Measurements from ENCODE around the gene MICAL2.

The MICAL2 gene

DNA sequence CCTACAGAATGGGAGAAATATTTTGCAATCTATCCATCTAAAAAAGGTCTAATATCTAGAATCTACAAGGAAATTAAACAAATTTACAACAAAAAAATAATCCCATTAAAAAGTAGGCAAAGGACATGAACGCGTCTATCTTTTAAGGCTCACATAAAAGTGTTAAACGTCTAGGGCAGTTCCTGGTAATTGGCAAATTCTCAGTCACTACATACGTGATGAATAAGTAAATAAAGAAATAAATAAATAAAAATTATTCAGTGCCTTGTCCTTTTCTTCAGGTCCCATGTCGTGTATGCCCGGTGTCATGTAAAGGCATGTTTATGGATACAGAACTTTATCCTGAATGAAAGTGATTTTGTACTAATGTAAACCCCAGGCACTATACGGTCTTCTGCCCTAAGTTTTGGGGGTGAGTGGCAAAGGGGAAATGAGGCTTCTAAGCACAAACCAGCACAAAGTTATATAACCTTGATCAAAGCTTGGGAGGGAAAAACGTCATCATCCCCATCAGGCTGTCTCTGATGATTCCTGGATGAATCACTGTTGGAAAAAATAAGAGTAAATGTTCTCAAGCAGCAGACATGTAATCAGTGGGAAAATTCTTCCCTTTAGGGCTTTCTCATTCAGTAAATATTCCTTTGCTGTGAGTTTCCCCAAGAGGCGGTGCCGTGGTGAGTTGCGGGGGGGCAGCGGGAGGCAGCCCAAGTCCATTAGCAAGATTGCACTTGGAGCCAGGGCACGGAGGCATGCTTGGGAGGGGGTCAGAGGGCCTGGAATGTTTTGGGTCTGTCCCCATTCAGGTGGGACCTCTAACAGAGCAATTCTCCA lies 30.4 kb upstream of the MICAL2 start:
- no peak overlapping the region for H3K4me3 ChIP-seq (ENCODE audit: low read depth, low read length)
- TF ChIP-seq, protein P1, sequence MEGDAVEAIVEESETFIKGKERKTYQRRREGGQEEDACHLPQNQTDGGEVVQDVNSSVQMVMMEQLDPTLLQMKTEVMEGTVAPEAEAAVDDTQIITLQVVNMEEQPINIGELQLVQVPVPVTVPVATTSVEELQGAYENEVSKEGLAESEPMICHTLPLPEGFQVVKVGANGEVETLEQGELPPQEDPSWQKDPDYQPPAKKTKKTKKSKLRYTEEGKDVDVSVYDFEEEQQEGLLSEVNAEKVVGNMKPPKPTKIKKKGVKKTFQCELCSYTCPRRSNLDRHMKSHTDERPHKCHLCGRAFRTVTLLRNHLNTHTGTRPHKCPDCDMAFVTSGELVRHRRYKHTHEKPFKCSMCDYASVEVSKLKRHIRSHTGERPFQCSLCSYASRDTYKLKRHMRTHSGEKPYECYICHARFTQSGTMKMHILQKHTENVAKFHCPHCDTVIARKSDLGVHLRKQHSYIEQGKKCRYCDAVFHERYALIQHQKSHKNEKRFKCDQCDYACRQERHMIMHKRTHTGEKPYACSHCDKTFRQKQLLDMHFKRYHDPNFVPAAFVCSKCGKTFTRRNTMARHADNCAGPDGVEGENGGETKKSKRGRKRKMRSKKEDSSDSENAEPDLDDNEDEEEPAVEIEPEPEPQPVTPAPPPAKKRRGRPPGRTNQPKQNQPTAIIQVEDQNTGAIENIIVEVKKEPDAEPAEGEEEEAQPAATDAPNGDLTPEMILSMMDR (IDR thresholded peaks at IDR 0.05; ENCODE audit: borderline replicate concordance, insufficient read depth, low read depth, low read length), result no peak

DNA sequence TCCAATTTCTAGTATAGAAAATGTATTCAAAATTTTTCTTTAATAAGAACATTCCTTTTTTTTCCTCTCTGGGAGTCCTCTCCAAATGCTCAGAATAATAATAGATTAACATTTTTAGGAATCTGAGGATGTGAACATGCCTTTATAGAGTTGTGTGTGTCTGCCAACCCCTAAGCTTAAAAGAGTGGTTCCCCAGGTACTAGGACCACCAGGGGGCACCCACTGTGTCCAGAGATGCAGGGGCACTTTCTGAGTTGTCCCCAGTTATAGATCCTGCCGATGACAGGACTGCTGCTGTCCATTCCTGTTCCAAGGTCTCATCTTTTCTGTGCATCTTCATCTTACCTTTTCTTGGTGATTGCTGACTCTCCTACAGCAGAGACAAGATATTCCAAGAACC lies 27.0 kb upstream of the MICAL2 start:
- TF ChIP-seq, protein P1 (IDR thresholded peaks at IDR 0.05; ENCODE audit: borderline replicate concordance, insufficient read depth, low read depth, low read length), result 0 out of 2 replicates have a peak, but pooled peaks have one; percentile 3
- no peak overlapping the region for H3K4me3 ChIP-seq (ENCODE audit: low read depth, low read length)

DNA sequence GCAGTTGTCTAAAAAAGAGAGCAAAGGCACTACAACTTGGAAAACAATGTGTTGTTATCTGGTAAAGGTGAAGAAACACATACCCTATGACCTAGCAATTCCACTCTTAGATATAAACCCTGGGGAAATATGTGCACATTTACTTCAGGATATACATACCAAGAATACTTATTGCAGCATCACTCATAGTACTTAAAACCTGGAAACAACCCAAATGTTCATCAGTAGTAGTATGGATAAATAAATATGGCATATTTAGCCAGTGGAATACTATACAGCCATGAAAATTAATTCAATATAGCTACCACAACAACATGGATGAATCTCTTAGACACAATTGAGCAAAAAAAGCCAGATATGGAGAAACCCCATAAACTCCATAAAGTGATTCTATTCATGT lies 26.1 kb upstream of the MICAL2 start:
- TF ChIP-seq, protein P1 (IDR thresholded peaks at IDR 0.05; ENCODE audit: borderline replicate concordance, insufficient read depth, low read depth, low read length), result no peak
- H3K4me3 ChIP-seq (ENCODE audit: low read depth, low read length), result no peak overlapping the region

DNA sequence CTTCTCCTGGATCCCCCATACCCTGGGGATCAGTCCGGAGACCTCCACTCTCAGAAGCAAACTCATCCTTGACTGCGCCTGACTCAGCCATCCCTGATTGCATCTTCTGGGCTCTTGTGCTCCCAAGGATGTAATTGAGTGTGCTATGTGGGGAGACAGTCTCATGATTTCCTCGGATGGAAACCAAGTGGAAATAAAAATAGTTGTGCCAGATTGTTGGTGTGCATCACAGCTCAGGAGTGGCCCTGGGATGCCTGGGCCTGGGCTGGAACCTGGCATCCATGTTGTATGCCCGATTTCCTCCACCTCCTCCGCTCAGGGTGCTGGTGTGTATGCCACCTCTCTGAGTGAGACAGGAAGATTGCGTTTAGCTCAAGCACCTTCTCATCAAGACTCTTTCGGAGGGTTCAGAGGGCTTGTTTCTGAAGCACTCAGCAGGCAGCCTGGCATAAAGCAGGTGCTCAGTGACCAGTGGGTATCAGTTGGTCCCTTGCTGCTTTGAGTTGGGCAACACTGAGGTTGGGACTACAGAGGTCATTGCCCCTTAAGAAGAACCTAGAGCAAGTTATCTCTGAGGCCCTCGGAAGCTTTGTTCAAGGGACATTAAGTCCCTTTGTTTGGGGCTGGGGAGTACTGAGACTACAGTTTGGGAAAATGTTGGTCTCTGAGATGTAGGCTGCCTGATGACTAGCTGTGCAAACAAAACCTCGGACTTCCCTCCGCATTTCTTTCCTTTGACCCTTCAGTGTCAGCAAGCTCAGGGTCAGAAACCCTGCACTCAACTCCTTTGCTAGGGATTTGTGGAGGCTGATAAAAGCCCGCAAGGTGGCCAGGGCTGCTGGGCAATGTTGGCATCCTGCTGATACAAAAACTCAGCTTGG lies 24.8 kb upstream of the MICAL2 start:
- TF ChIP-seq, protein P1 (IDR thresholded peaks at IDR 0.05; ENCODE audit: borderline replicate concordance, insufficient read depth, low read depth, low read length), result no peak
- no peak overlapping the region for H3K4me3 ChIP-seq (ENCODE audit: low read depth, low read length)

DNA sequence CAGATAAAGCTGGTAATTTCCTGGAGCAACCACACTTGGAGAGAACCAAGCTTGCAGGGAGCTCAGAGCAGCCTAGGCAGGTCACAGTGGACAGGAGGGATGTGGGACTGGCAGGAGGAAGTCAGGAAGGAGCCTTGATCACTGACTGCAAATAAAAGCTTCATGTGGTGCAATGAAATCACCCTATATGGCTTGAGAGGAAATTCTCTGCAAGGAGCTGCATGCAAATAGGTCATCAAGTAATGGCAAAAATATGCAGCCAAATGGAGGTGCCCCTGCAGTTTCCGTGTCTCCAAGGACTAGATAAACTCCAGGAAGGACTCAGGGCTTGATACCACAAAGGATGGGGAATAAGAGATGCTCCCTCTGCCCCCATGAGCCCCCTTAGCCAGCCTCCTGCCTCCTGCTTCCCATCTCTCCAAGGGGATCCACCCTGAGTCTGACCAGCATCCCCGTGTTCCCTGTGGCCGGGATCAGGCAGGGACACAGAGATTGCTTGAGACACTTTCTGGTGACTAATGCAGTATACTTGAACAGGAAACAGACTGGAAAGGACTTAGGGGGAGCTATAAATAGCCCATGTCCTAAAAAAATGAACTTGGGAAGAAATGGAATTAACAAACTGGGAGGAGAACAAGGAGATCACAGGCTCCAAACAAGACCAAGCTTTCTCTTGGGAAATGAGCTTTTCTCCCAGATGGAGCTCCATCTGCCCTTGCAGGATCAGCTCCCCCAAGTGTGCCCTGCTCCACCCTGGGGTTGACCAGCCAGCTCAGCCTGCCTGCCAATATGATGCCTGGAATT lies 23.9 kb upstream of the MICAL2 start:
- TF ChIP-seq, protein P1 (IDR thresholded peaks at IDR 0.05; ENCODE audit: borderline replicate concordance, insufficient read depth, low read depth, low read length), result no peak
- H3K4me3 ChIP-seq (ENCODE audit: low read depth, low read length), result no peak overlapping the region

DNA sequence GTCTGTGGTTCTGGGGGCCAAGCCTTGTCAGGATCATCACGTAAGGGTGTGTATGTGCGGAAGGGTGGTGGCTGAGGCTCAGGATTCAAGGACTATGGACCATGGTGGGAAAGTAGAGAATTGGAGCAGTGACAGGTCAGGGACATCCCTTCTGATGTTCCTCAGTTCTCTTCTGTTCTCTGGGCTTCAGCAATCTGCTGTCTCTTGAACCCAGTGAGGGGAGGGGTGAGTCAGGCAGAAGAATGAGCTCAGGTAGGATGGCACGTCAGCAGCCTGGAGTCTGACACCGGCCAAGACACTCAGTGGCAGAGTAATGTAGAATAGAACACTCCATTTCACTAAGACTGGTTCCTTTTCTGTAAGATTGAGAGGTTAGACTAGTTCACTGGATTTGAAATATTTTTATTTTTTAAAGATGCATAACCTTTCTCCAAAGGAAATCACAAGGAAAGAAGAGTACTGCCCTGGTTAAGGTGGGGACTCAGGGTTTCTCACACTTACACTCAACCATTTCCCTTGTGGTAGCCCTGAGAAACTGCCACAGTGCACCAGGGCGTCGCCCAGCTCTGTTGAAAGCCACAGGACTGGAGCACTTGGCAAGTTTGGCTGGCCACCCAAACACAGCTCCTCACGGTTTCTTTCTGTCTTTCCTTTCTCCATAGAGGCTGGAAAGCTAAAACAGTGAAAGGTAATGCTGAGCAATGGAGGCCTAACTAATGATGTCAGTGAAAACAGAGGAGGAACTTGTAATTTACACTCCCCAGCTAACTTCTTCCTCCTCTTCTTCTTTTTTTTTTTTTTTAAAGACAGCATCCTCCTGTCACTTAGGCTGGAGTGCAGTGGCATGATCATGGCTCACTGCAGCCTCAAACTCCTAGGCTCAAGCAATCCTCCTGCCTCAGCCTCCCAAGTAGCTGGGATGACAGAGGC lies 23.1 kb upstream of the MICAL2 start:
- H3K4me3 ChIP-seq (ENCODE audit: low read depth, low read length), result no peak overlapping the region
- TF ChIP-seq, protein P1 (IDR thresholded peaks at IDR 0.05; ENCODE audit: borderline replicate concordance, insufficient read depth, low read depth, low read length), result no peak

All from GM12875 (cell line).